ENCODE results near the gene ZMAT5. TPM values are rescaled to one million over a fixed set of nuclear protein-coding genes. Genes with fewer than 3 reads are reported as not detected.

The ZMAT5 gene
- total and polyA plus RNA-seq, 9 of the 15 experiments (the other 6 are each of a cell fraction or from before 2014, with no cell fraction given), result 2.0 to 25.2 (median 11.9) TPM

- TF ChIP-seq TRIM25 (IDR thresholded peaks at IDR 0.05; ENCODE audit: borderline replicate concordance), result no peak
Observed at GRCh38 chr22:29772170-29772641, 5.4 kb upstream of the ZMAT5 start (continued).

DNA sequence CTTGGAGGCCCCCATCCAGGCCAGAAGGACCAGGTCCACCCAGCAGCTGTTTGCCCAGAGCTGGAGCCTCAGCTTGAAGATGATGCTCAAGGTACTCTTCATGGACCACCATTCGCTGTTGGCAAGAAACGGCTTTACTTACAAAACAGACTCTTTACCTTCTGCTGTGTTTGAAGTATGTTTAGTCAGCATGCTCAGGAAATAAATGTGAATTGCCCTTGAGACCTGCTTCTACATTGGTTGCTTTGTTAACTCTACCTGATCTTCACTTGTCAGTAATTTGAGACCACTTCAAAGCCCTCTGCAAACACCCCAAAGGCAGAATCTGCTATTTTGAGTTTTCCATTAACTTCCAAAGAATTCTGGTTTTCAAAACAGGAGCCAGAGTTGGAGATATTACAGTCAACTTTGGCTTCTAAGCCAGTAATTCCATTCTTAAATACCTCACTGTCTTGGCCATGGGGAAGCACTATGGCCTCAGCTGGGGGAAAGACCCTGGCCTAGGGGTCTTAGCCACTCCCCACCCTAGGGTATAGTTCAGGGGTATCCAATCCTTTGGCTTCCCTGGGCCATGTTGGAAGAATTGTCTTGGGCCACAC, 3.0 kb upstream of the ZMAT5 start:
- in situ Hi-C loops (cut with MboI), result no loop called here

More for the DNA sequence above, 3.0 kb upstream of the ZMAT5 start:
- DNase-seq (ENCODE audit: extremely low read depth in 1 of 4, low spot score in 3 of 4) (no peak), ATAC-seq (no peak), FAIRE-seq (no peak)
- CTCF ChIA-PET (ENCODE audit: low intra/inter-chr PET ratio), result no interaction called here
- 100% methylated on average over 2 of the region's 2 CpGs for WGBS (ENCODE audit: insufficient coverage, low coverage, missing lambda C conversion rate)
- Histone ChIP-seq H4K20me1 (replicated peaks; ENCODE audit: control insufficient read depth, insufficient read depth, low read length) (no peaks in the 10 kb centered on the region; the same call in 1 of the 2 replicates), H3K27me3 (ENCODE audit: control insufficient read depth in 2 of 2, insufficient read depth in 2 of 2, low read length in 2 of 2) (no peaks in the 10 kb centered on the region), H3K9ac (ENCODE audit: insufficient read depth in 1 of 2, low read depth in 2 of 2, low read length in 2 of 2) (no peak overlapping the region), H3K4me3 (no peak overlapping the region), H3K9me1 (ENCODE audit: control insufficient read depth, insufficient read depth, low read length) (no peaks in the 10 kb centered on the region), H2AFZ (ENCODE audit: low read depth, low read length) (no peak overlapping the region), H3K36me3 (ENCODE audit: control insufficient read depth, insufficient read depth, low read length) (peaks cover 29% of the 10 kb centered on the region), H3K27ac (ENCODE audit: extremely low read depth, low read depth, low read length) (no peak overlapping the region), H3K9me3 (replicated peaks; ENCODE audit: control insufficient read depth, insufficient read depth, low read depth, low read length) (no peaks in the 10 kb centered on the region), H3K79me2 (ENCODE audit: control insufficient read depth, insufficient read depth, low read length) (peaks cover 33% of the 10 kb centered on the region), H3K4me2 (ENCODE audit: insufficient read depth, low read length) (no peak overlapping the region), H3K4me1 (replicated peaks in 1 of 2; ENCODE audit: control insufficient read depth in 2 of 2, insufficient read depth in 2 of 2, low read length in 2 of 2) (peaks cover 0 to 6% of the 10 kb centered on the region in 2 experiments; a peak in 2 of 5 replicates)
- POLR2A ChIA-PET, result no interaction called here
- BruUV-seq (replicated peaks), result no TSS peak
- TF ChIP-seq U2AF1 (optimal IDR thresholded peaks at IDR 0.05; ENCODE audit: low read depth, low read length) (no peak), CBFB (CRISPR knock-in tag; IDR thresholded peaks at IDR 0.05) (no peak), PHF20 (IDR thresholded peaks at IDR 0.05; ENCODE audit: partially characterized antibody) (no peak), CC2D1A (IDR thresholded peaks at IDR 0.05) (no peak), ZBED1 (IDR thresholded peaks at IDR 0.05) (no peak), MEF2D (tag; conservative IDR thresholded peaks at IDR 0.05; ENCODE audit: low read depth) (no peak), ZNF507 (tag; conservative IDR thresholded peaks at IDR 0.05) (no peak), FOXK1 (CRISPR knock-in tag; IDR thresholded peaks at IDR 0.05; ENCODE audit: borderline replicate concordance) (no peak), ZNF24 (IDR thresholded peaks at IDR 0.05) (no peak)
- TF ChIP-seq, protein P1, sequence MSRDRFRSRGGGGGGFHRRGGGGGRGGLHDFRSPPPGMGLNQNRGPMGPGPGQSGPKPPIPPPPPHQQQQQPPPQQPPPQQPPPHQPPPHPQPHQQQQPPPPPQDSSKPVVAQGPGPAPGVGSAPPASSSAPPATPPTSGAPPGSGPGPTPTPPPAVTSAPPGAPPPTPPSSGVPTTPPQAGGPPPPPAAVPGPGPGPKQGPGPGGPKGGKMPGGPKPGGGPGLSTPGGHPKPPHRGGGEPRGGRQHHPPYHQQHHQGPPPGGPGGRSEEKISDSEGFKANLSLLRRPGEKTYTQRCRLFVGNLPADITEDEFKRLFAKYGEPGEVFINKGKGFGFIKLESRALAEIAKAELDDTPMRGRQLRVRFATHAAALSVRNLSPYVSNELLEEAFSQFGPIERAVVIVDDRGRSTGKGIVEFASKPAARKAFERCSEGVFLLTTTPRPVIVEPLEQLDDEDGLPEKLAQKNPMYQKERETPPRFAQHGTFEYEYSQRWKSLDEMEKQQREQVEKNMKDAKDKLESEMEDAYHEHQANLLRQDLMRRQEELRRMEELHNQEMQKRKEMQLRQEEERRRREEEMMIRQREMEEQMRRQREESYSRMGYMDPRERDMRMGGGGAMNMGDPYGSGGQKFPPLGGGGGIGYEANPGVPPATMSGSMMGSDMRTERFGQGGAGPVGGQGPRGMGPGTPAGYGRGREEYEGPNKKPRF (IDR thresholded peaks at IDR 0.05; ENCODE audit: low read depth, low read length), result no peak
- TF ChIP-seq, protein P2, sequence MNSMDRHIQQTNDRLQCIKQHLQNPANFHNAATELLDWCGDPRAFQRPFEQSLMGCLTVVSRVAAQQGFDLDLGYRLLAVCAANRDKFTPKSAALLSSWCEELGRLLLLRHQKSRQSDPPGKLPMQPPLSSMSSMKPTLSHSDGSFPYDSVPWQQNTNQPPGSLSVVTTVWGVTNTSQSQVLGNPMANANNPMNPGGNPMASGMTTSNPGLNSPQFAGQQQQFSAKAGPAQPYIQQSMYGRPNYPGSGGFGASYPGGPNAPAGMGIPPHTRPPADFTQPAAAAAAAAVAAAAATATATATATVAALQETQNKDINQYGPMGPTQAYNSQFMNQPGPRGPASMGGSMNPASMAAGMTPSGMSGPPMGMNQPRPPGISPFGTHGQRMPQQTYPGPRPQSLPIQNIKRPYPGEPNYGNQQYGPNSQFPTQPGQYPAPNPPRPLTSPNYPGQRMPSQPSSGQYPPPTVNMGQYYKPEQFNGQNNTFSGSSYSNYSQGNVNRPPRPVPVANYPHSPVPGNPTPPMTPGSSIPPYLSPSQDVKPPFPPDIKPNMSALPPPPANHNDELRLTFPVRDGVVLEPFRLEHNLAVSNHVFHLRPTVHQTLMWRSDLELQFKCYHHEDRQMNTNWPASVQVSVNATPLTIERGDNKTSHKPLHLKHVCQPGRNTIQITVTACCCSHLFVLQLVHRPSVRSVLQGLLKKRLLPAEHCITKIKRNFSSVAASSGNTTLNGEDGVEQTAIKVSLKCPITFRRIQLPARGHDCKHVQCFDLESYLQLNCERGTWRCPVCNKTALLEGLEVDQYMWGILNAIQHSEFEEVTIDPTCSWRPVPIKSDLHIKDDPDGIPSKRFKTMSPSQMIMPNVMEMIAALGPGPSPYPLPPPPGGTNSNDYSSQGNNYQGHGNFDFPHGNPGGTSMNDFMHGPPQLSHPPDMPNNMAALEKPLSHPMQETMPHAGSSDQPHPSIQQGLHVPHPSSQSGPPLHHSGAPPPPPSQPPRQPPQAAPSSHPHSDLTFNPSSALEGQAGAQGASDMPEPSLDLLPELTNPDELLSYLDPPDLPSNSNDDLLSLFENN (IDR thresholded peaks at IDR 0.05; ENCODE audit: low read depth in 2 of 2, low read length in 2 of 2), result no peak
- intact Hi-C loops (cut with micrococcal nuclease), result no loop called here
